Tibial nerve (tissue), 4 donors: Measurements from ENCODE around the gene ATP6V0D1. TPM values are rescaled to one million over a fixed set of nuclear protein-coding genes. Genes with fewer than 3 reads are reported as not detected.

Experiments used
- DNase-seq, 2 donors: peaks; one replicate each; pipeline ENCODE4 v3.0.0-alpha.2; 2019; ENCODE audit warnings: low spot score in 2 of 2
- H3K27ac ChIP-seq, 4 donors: fragments of 200-600 bp; sonication (generic) in 3 of 4; one replicate each; pipeline ENCODE4 v1.5.1; 2017 to 2019; ENCODE audit warnings: mild to moderate bottlenecking in 1 of 4
- H3K27me3 ChIP-seq, 2 donors: fragments of 200-600 bp; sonication (generic) in 1 of 2; one replicate each; pipeline versions ENCODE4 v1.5.1 to v1.6.0; 2017 to 2019
- H3K36me3 ChIP-seq, 3 donors: fragments of 200-600 bp; sonication (generic); one replicate each; pipeline ENCODE4 v1.5.1; 2018 to 2019
- H3K4me1 ChIP-seq, 4 donors: fragments of 200-600 bp; sonication (generic) in 3 of 4; one replicate each; pipeline ENCODE4 v1.5.1; 2017 to 2019
- H3K4me3 ChIP-seq, 4 donors: fragments of 200-600 bp; sonication (generic) in 3 of 4; one replicate each; pipeline ENCODE4 v1.5.1; 2017 to 2019; ENCODE audit warnings: mild to moderate bottlenecking in 1 of 4, moderate library complexity in 1 of 4
- H3K9me3 ChIP-seq, 4 donors: fragments of 200-600 bp; sonication (generic) in 3 of 4; one replicate each; pipeline ENCODE4 v1.5.1; 2017 to 2019
- EP300 ChIP-seq, 2 donors: sonication (generic); formaldehyde crosslinking; IDR thresholded peaks; one replicate each; pipeline ENCODE4 v1.6.1; 2017; ENCODE audit warnings: antibody characterized with exemption in 2 of 2, mild to moderate bottlenecking in 1 of 2
- POLR2A ChIP-seq, 2 donors: fragments of 450-650 bp; IDR thresholded peaks; one replicate each; pipeline ENCODE4 v1.6.1; 2017; ENCODE audit warnings: antibody characterized with exemption in 2 of 2, mild to moderate bottlenecking in 2 of 2, moderate library complexity in 2 of 2
- WGBS, 2 donors: methylation state at CpG; one replicate each; pipeline ENCODE4 v1.1.5; 2018; 5-methylcytosine and 5-hydroxymethylcytosine counted together
- total RNA-seq, 4 donors: library from RNA; depleted of rRNA; stranded (reverse); fragments of >200 nt; gene quantifications; one replicate each; pipeline ENCODE4 v1.1.0, GENCODE V29; 2016
- TF ChIP-seq, protein P1 (sequence below), 5 experiments: fragments of 200-600 bp in 3 of 5; fragments of 450-650 bp in 2 of 5; sonication (generic) in 3 of 5; IDR thresholded peaks; one replicate each; pipeline ENCODE4 v1.5.1; 2016 to 2019; ENCODE audit warnings: antibody characterized with exemption in 5 of 5, mild to moderate bottlenecking in 3 of 5, moderate library complexity in 2 of 5

The ATP6V0D1 gene
- total RNA-seq, 4 donors from 2014 or later, result 55.1 to 113 (median 73.7) TPM

DNA sequence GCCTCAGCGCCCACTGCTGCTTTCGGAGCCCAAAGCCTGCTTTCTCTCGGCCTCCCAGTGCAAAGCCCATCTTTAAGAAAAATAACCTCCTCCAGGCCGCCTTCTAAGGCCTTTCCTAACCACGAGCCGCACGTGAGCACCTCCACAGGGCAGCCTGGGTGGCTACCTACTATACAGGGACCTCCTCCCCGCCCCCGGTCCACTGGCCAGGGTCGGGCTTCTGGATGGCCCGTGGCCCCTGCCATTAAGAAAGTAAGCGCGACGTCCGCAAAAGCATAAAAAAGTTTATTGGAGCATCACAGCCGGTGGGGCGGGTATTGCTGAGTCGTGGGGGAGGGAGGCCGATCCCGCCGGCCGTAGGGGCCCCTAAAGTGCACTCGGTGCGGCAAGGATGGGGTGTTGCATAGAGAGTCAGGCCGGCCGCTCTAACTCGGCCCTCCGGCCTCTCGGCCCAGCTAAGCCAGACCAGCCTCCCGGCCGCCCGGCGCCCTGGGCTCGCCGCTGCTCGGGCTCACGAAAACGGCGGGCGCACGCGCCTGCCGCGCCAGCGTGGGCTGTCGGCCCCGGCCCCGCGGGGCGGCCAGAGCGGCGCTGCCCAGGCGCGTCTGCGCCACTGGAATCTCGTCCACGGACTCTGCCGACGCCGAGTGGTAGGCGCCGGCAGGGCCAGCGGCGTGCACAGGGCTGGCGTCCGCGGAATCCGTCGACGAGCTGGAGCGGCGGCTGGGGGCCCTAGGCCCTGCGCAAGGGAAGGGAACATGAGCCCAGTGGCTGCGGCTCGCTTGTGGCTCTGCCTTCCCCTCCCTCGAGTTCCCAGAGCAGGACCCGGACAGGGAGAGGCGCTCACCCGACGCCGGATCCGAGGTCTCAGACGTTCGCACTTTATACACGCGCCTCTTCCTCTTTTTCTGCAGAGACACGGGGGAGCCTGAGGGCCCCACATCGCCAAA lies 86.5 kb downstream of the ATP6V0D1 start:
- Histone ChIP-seq H3K4me1 (peaks cover 0 to 99% (median 60%) of the 10 kb centered on the region in 4 donors), H3K27ac (peak overlapping the region; percentile 33 to 86 (median 82)), H3K27me3 (no peaks in the 10 kb centered on the region), H3K4me3 (peak overlapping the region; percentile 14 to 50 (median 31)), H3K36me3 (no peaks in the 10 kb centered on the region), H3K9me3 (no peaks in the 10 kb centered on the region)
- WGBS, 2 donors, result 42 to 50% methylated on average over 46 to 64 of the region's 88 CpGs
- no peak for DNase-seq
- TF ChIP-seq, protein P1, sequence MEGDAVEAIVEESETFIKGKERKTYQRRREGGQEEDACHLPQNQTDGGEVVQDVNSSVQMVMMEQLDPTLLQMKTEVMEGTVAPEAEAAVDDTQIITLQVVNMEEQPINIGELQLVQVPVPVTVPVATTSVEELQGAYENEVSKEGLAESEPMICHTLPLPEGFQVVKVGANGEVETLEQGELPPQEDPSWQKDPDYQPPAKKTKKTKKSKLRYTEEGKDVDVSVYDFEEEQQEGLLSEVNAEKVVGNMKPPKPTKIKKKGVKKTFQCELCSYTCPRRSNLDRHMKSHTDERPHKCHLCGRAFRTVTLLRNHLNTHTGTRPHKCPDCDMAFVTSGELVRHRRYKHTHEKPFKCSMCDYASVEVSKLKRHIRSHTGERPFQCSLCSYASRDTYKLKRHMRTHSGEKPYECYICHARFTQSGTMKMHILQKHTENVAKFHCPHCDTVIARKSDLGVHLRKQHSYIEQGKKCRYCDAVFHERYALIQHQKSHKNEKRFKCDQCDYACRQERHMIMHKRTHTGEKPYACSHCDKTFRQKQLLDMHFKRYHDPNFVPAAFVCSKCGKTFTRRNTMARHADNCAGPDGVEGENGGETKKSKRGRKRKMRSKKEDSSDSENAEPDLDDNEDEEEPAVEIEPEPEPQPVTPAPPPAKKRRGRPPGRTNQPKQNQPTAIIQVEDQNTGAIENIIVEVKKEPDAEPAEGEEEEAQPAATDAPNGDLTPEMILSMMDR (IDR thresholded peaks at IDR 0.05), result no peak
- no peak for TF ChIP-seq EP300 (IDR thresholded peaks at IDR 0.05)
- TF ChIP-seq POLR2A (IDR thresholded peaks at IDR 0.05), result no peak

DNA sequence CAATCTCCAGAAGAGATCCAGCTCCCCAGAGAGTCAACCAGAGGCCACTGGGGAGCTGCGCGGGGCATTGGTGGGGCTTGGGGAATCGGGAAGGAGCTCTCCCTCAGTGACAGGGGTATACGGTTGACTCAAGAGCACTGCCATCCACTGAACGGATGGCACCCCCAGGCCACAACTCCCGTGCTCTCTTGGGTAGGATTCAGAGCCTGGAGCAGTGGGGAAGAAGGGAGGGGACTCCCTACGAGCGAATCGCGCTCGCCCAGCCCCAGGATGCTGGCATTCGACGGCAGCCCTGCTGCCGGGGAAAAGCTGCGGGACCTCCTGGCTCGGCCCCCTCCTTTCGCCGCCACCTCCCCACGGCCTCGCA lies 87.2 kb downstream of the ATP6V0D1 start:
- Histone ChIP-seq H3K27me3 (no peaks in the 10 kb centered on the region), H3K9me3 (no peaks in the 10 kb centered on the region), H3K4me3 (peak overlapping the region; percentile 14 to 50 (median 31)), H3K27ac (peak overlapping the region; percentile 33 to 86 (median 80)), H3K4me1 (peaks cover 0 to 95% (median 54%) of the 10 kb centered on the region in 4 donors), H3K36me3 (no peaks in the 10 kb centered on the region)
- DNase-seq, result no peak
- 14 to 19% methylated on average over 15 to 18 of the region's 20 CpGs for WGBS, 2 donors
- no peak for TF ChIP-seq POLR2A (IDR thresholded peaks at IDR 0.05)
- TF ChIP-seq EP300 (IDR thresholded peaks at IDR 0.05), result no peak
- TF ChIP-seq, protein P1 (IDR thresholded peaks at IDR 0.05), result no peak

DNA sequence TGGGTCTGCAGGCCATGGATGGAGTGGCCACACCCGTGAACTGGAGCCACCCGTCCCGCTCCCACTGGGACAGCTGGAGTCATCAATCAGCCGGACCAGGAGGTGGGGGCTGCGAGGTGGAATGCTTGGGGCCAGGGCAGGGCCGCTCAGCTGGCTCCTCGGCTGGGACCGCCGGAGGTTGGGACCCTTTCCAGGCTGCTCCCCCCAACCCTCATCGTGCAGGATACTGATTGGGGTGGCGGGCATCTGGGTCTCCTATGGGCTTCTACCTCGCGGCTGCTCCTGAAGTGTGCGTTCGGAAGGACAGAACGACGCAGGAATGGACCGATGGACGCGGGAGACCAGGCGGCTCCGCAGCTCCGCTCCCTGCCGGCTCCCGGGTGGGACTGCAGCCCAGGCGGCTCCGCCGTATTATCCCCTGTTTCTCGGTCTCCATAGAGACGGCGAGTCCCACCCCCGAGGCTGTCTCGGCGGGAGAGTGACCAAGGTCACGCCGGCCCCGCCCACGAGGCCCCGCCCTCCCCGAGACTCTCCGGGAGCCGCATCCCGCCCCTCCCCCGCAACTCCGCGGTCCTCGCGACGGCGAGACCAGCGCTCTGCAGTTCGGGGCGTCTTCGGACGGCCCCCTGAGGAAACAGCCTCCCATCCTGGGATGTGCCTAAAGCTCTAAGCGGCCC lies 87.7 kb downstream of the ATP6V0D1 start, which contains the start of gene TPPP3:
TSS of gene TPPP3 (minus strand) at position 388 of the 677 bp plus-strand sequence. CDS start 2,387 bp downstream, outside the sequence.
- TF ChIP-seq, protein P1 (IDR thresholded peaks at IDR 0.05), result peak; percentile 45 to 84 (median 83)
- TF ChIP-seq POLR2A (IDR thresholded peaks at IDR 0.05) (peak in 1 of 2 donors; percentile 15), EP300 (IDR thresholded peaks at IDR 0.05) (peak; percentile 17 to 53)
- H3K9me3 ChIP-seq, result no peaks in the 10 kb centered on the region
- H3K4me1 ChIP-seq, result peaks cover 0 to 90% (median 54%) of the 10 kb centered on the region in 4 donors
- peak within 1 kb of the TSS; percentile 14 to 50 (median 31) for H3K4me3 ChIP-seq
- no peaks in the 10 kb centered on the region for H3K27me3 ChIP-seq
- H3K27ac ChIP-seq, result peak within 1 kb of the TSS; percentile 33 to 86 (median 80)
- 8% methylated on average over 28 of the region's 56 CpGs; no CpG with 5 or more reads in 1 of the 2 donors for WGBS, 2 donors
- no peaks in the 10 kb centered on the region for H3K36me3 ChIP-seq
- DNase-seq, result peak; percentile 77 to 78

DNA sequence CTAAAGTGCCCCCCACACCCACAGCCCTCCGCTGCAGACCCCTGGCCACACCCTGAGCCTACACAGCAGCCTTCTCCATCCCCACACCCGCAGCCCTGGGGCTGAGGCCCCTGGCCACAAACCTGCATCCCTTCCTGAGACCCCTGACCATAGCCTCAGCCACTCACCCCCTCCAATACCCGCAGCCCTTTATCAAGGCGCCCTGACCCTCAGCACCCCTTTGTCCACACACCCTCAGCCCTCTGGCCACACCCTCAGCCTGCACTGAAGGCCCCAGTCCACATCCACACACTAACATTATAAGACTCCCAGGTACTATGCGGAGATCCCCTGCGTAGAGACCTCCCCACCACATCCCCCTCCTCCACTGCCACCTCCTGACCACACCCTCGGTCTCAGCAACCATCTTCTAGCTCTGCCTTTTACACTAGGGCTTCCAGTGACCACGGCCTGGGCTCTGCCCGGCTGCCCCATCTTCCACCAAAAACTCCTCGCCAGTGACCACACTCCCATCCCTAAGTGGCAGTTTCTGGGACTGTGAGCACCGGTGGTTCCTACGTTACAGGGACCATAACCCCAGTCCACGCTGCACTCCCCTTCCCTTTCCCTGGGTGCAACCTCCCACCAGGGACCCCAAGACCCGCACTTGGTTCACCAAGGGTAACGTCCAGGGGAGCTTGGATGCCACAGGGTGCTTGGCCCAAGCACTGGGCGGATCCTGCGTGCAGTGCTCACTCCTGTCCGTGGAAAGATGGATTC lies 88.5 kb downstream of the ATP6V0D1 start:
- TF ChIP-seq EP300 (IDR thresholded peaks at IDR 0.05) (no peak), POLR2A (IDR thresholded peaks at IDR 0.05) (no peak)
- TF ChIP-seq, protein P1 (IDR thresholded peaks at IDR 0.05), result no peak
- no peak for DNase-seq
- Histone ChIP-seq H3K9me3 (no peaks in the 10 kb centered on the region), H3K4me1 (peaks cover 0 to 82% (median 54%) of the 10 kb centered on the region in 4 donors), H3K36me3 (no peaks in the 10 kb centered on the region), H3K4me3 (peak overlapping the region in 3 of 4 donors; percentile 14 to 50 (median 28)), H3K27ac (peak overlapping the region in 3 of 4 donors; percentile 58 to 86 (median 85)), H3K27me3 (no peaks in the 10 kb centered on the region)
- 66 to 78% methylated on average over 17 to 18 of the region's 18 CpGs for WGBS, 2 donors
